Measurements from ENCODE around the gene SPCS1.
"Not testable (repeated sequence)": the region's sequence is repeated elsewhere in the genome, so short reads cannot be mapped to it uniquely, and the experiment has no call there.

SPCS1 gene

GRCh38 chr3:52705688-52706686 lies at the start of gene SPCS1, which contains the start of gene GLT8D1:
TSS of gene SPCS1 (plus strand) at chr3:52706106. CDS start at chr3:52706247, 141 bp downstream.
TSS of gene GLT8D1 (minus strand) at chr3:52705791. CDS start at chr3:52700460, 5,331 bp downstream.
- peak; percentile 89 for DNase-seq

DNA sequence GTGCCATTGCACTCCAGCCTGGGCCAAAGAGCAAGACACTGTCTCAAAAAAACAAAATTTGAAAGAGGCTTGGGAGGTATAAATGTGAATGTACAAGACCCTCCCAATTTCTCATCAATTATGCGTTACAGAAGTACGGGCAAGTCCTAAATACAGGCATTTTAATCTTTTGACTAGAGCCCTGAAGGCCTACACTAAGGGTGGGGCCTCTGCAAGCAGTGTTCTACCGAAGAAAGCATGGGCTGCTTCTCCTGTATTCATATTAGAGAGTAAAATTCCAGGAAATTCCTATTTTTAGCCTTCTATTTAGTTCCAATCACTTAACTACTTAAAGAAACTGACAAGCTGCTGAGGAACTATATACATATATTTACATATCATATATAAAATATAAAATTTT lies 45.9 kb upstream of the SPCS1 start:
- no peak for DNase-seq

DNA sequence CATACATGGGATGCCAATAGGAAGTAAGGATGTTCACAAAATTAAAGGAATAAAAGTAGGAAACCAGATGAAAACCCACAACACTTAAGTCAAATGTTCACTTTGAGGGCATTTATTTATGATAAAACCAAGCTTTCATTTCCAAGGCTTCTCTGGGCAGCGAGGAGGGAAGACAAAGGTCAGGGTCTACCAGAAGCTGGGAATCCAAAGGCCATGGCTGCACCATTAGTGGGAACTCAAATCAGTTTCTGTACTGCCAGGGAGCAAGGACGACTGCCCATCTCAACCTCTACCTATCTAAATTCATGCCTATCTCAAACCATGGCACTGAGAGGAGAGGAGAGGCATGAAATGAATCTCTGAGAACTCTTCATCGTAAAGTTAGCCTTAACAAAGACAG lies 42.8 kb upstream of the SPCS1 start:
- DNase-seq, result no peak

GRCh38 chr3:52670621-52671521 lies 35.0 kb upstream of the SPCS1 start:
- DNase-seq, result peak; percentile 32

DNA sequence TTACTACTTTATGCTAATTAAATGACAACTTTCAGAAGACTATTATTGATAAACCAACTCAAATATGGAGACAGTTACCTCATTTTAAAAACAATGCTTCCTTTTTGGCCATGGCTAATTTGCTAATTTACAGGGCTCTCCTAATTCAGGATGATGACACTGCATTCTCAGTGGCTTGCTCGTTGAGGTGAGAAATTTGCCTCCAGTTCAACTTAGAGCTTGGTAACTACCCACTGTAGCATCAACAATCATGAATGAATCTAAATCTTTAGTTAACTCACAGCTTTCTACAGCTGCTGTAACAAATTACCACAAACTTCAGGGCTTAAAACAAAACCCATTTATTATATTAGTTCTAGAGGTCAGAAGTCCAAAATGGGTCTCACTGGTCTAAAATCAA lies 34.2 kb upstream of the SPCS1 start:
- DNase-seq, result no peak

GRCh38 chr3:52676201-52676600 lies 29.7 kb upstream of the SPCS1 start:
- not testable (repeated sequence) for DNase-seq

DNA sequence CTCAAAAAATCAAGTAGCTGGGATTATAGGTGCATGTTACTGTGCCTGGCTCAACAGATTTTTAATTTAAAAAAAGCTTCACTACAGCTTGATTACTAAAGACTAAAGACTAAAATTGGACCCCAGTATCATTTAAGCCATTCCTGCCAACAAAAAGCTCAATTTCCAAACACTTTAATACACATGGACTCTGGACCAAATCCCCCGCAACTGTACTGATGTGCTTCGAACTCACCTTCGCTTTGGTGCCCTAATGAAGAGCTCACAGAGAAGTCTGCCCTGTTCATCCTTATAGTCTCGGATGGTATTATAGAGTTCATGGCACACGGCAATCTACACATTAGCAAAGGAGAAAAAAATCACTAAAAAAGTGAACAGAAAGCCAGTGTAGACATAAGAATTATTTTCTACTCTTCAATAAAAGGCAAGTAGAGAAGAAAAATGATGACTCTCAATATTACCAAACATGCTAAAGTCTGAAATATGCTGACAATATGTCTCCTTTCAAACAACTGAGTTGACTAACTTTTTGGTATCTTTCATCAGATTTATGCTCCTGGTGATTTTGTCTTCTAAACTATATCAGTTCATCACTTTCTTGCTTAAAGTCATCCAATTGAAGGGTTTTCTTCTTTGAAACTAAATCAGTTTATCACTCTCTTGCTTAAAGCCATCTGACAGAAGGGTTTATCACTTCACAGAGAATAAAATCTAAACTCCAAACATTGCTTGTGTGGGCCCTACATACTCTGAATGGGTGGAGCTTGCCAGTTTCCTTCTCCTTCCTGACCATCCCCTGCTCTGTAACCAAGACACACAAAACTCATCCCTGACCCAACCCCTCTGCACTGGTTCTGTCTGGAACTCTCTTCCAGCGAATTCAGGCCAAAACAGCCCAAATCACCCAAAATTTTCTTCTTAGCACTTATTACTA lies 27.4 kb upstream of the SPCS1 start:
- no peak for DNase-seq

GRCh38 chr3:52679199-52679538 lies 26.7 kb upstream of the SPCS1 start:
- no peak for DNase-seq

DNA sequence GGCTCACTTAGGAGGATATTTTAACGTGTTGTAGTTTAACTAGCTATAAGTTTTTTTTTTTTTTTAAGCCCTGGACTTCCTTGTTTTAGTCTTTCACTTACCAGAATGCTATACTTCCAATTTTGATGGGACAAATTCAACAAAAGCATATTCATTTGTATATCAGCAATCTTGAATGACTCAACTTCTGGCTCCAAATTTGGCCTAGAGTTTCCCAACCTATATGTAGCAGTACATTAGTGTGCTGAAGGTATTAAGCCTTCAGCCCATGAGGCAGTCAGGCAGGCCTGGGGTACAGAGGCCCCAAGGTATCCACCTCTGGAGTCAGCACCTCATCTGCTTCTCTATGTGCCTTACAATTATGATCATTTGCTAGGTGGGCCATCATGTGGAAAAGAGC lies 26.1 kb upstream of the SPCS1 start:
- DNase-seq, result no peak

DNA sequence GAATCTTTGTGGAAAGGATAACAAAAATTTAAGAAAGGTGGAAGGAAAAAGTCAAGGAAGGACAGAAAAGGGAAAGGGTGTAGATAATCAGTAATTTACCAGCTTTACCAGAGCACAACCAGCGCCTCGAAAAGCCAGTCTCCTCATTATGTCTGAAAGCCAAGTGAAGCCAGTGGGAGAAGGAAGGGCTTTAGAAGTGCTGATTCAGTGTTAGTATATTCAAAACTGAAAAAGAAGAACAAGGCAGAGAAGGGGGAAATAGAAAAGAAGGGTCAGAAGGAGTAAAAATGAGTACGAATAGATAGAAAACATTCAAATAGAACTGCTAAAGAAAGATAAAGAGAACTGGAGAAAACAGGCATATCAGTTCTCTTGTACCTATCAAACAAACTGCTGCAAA lies 24.3 kb upstream of the SPCS1 start:
- DNase-seq, result no peak

- DNase-seq, result no peak
Measured at GRCh38 chr3:52682016-52682415, 23.9 kb upstream of the SPCS1 start.

- DNase-seq, result no peak
Measured at GRCh38 chr3:52683611-52684010, 22.3 kb upstream of the SPCS1 start.

GRCh38 chr3:52684184-52684583 lies 21.7 kb upstream of the SPCS1 start:
- no peak for DNase-seq

DNA sequence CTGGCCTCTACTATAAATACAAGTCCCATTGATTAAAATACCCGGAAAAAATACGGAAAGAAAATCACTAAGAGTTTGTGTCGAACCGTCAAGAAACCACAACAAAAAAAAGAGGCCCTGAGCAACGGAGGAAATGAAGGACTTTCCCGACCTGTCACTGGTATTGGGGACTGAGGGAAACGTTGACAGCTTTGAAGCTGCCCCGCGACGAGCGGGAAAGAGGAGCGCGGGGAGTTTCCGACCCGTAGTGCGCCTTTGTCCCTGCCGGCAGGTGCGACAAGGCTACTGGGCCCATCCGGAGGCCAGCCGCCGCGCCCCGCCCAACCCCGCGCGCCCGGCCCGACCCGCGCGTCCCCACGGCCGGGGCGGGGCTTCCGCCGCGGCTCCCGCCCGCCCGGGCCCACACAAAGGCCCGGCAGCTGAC lies 20.6 kb upstream of the SPCS1 start:
- DNase-seq, result no peak

DNA sequence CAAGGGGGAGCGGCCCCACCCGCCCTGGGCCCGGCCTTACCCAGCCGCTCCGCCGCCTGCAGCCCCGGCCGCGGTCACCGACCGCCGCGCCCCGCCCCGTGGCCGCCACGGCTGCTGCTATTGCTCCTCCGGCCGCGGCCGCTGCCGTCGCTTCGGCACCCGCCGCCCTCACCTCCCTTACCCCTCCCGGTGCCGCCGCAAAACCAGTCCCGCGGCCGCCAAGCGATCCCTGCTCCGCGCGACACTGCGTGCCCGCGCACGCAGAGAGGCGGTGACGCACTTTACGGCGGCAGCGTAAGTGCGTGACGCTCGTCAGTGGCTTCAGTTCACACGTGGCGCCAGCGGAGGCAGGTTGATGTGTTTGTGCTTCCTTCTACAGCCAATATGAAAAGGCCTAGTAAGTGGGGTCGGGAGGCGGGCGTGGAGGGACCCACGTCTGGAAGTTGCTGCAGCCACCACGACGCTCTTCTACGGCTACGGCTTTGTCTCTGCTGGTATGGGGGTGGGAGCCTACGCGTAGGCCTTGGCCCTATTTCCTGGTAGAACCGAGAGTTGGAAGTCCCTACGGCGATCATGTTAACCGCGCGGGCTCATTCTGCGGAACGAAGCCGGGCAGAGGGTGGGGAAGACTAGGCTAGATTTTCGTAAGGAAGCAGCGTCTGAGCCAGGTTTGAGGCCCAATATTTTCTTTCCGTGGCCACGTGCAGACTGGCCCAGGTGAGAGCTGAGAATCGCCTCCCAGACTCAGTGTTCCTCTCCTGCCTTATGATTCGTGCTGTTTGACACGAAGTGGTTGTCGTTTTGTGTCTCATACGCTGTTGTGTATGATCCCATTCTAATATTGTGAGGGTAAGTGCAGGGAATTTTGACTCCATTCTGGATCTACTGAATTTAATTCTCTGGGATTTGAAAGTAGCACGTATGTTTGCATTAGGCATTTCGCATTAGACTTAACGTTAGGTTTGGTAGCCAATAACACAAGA lies 19.9 kb upstream of the SPCS1 start, which contains the start of the genes GNL3 and PBRM1:
Gene GNL3, plus strand, starts transcription at position 324 of the 983 bp plus-strand sequence. Its CDS starts 61 bp downstream, at position 385.
Gene PBRM1, minus strand, starts transcription at position 205 of the 983 bp plus-strand sequence.
- peak; percentile 95 for DNase-seq

GRCh38 chr3:52688266-52688665 lies 17.6 kb upstream of the SPCS1 start:
- no peak for DNase-seq

- DNase-seq, result no peak
Measured at GRCh38 chr3:52689151-52689550, 16.8 kb upstream of the SPCS1 start.

DNA sequence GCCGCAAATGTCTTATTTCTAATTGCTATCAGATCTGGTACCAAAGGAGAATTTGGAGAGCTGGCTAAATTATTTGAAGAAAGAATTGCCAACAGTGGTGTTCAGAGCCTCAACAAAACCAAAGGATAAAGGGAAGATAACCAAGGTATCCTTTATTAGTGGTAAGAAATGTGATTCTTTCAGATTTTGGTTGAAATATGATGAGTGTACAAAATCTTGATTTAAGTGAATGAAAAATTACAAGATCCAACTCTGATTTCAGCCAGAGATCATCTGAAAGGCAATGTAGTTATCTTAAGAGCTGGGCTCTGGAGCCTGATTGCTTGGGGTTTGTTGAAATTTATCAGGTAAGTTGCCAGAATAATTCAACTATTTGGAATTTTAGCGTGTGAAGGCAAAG lies 15.3 kb upstream of the SPCS1 start:
- DNase-seq, result no peak

DNA sequence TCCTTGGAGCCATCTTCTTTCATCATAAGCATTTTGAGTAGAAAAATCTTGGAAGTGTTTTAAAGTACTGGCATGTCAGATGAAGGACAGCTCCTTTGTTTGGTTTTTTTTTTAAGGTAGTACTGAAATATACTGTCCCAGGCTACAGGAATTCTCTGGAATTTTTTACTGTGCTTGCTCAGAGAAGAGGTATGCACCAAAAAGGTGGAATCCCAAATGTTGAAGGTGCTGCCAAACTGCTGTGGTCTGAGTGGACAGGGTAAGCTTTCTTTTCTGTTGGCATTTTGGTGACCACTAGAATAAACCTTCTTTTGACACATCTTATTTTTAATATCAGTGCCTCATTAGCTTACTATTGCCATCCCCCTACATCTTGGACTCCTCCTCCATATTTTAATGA lies 12.8 kb upstream of the SPCS1 start:
- DNase-seq, result no peak

- no peak for DNase-seq
Measured at GRCh38 chr3:52694528-52695189, 11.2 kb upstream of the SPCS1 start.

Measured in left hindlimb (tissue), 1 donor.